Measurements from ENCODE around the gene FADD.

- TF ChIP-seq CTCF (optimal IDR thresholded peaks at IDR 0.05 in 1 of 3, IDR thresholded peaks at IDR 0.05 in 1 of 3, conservative IDR thresholded peaks at IDR 0.05 in 1 of 3; ENCODE audit: extremely low read depth in 1 of 3, insufficient read depth in 2 of 3, low read length in 3 of 3) (no peak), EZH2 (IDR thresholded peaks at IDR 0.05; ENCODE audit: low read length) (no peak)
These were observed 19.5 kb upstream of the FADD start for GRCh38 chr11:70183483-70184176.

Data from keratinocyte (primary cell).